Neural cell (in vitro differentiated cells): ENCODE results near the gene P2RY14. TPM values are rescaled to one million over a fixed set of nuclear protein-coding genes. Genes with fewer than 3 reads are reported as not detected.

Source experiments
- H2AFZ ChIP-seq: fragments of 200-600, 300-800 bp; sonication (generic), shearing (Covaris generic); 2 replicates; pipeline ENCODE4 v1.6.0; 2014; ENCODE audit warnings: low read depth, mild to moderate bottlenecking, antibody characterized with exemption, low read length, moderate library complexity
- H3F3A ChIP-seq: fragments of 200-600 bp; shearing (Covaris generic); 2 replicates; pipeline ENCODE4 v1.6.1; 2016; ENCODE audit warnings: mild to moderate bottlenecking, moderate library complexity, mixed read lengths, antibody characterized with exemption, low read length; ENCODE audit not compliant: insufficient read depth, poor library complexity, severe bottlenecking
- H3K27ac ChIP-seq: fragments of 200-600, 300-800 bp; sonication (generic), shearing (Covaris generic); 2 replicates; pipeline ENCODE4 v1.5.1; 2014; ENCODE audit warnings: mild to moderate bottlenecking, low read length, moderate library complexity
- H3K27me3 ChIP-seq: fragments of 300-800, 200-600 bp; sonication (generic), shearing (Covaris generic); 2 replicates; pipeline ENCODE4 v1.6.0; 2014; ENCODE audit warnings: mild to moderate bottlenecking, low read depth, low read length, moderate library complexity; ENCODE audit not compliant: insufficient read depth
- H3K36me3 ChIP-seq: fragments of 300-800, 200-600 bp; sonication (generic), shearing (Covaris generic); 2 replicates; pipeline ENCODE4 v1.5.1; 2014; ENCODE audit warnings: mild to moderate bottlenecking, antibody characterized with exemption, low read length, moderate library complexity; ENCODE audit not compliant: insufficient read depth
- H3K4me2 ChIP-seq: fragments of 300-800, 200-600 bp; sonication (generic), shearing (Covaris generic); 2 replicates; pipeline ENCODE4 v1.6.0; 2014; ENCODE audit warnings: mild to moderate bottlenecking, low read length
- H3K4me3 ChIP-seq: fragments of 300-800, 200-600 bp; sonication (generic), shearing (Covaris generic); 2 replicates; pipeline ENCODE4 v1.5.1; 2014; ENCODE audit warnings: mild to moderate bottlenecking, low read length, moderate library complexity
- H3K79me2 ChIP-seq: fragments of 200-600 bp; shearing (Covaris generic); replicated peaks from 2 replicates; pipeline ENCODE4 v1.6.0; 2014; ENCODE audit warnings: mild to moderate bottlenecking, low read length, moderate library complexity; ENCODE audit not compliant: insufficient read depth
- H3K9ac ChIP-seq: fragments of 300-800, 200-600 bp; sonication (generic), shearing (Covaris generic); 2 replicates; pipeline ENCODE4 v1.6.1; 2016; ENCODE audit warnings: mild to moderate bottlenecking, low read length, mixed read lengths
- H3K9me2 ChIP-seq: fragments of 200-600 bp; shearing (Covaris generic); 2 replicates; pipeline ENCODE4 v1.6.1; 2016; ENCODE audit warnings: mild to moderate bottlenecking, low read length, mixed read lengths; ENCODE audit not compliant: insufficient read depth
- H3K9me3 ChIP-seq: fragments of 200-600, 300-800 bp; sonication (generic), shearing (Covaris generic); 2 replicates; pipeline ENCODE4 v1.6.1; 2016; ENCODE audit warnings: mild to moderate bottlenecking, mixed run types, low read length, moderate library complexity, mixed read lengths
- H4K20me1 ChIP-seq: fragments of 200-600 bp; shearing (Covaris generic); 2 replicates; pipeline ENCODE4 v1.6.1; 2016; ENCODE audit warnings: mild to moderate bottlenecking, mixed run types; ENCODE audit not compliant: insufficient read depth
- EP300 ChIP-seq: fragments of 450-650 bp; conservative IDR thresholded peaks from 2 replicates; pipeline ENCODE4 v1.6.1; 2014; ENCODE audit warnings: antibody characterized with exemption, mild to moderate bottlenecking, moderate library complexity; ENCODE audit not compliant: poor library complexity, severe bottlenecking
- MXI1 ChIP-seq: fragments of 450-650 bp; conservative IDR thresholded peaks from 2 replicates; pipeline ENCODE4 v1.6.1; 2014; ENCODE audit warnings: antibody characterized with exemption, mild to moderate bottlenecking; ENCODE audit not compliant: poor library complexity, severe bottlenecking
- POLR2AphosphoS5 ChIP-seq: IDR thresholded peaks from 2 replicates; pipeline ENCODE4 v1.6.1; 2012
- RAD21 ChIP-seq: fragments of 450-650 bp; conservative IDR thresholded peaks from 2 replicates; pipeline ENCODE4 v1.6.1; 2014; ENCODE audit warnings: antibody characterized with exemption, mild to moderate bottlenecking, moderate library complexity
- SMC3 ChIP-seq: fragments of 450-650 bp; conservative IDR thresholded peaks from 2 replicates; pipeline ENCODE4 v1.6.1; 2014; ENCODE audit warnings: antibody characterized with exemption, mild to moderate bottlenecking, moderate library complexity; ENCODE audit not compliant: poor library complexity
- TAF1 ChIP-seq: IDR thresholded peaks from 2 replicates; pipeline ENCODE4 v1.6.1; 2012; ENCODE audit warnings: low read depth
- polyA plus RNA-seq: library from polyadenylated mRNA; depleted of rRNA; stranded (reverse); fragments of >200 nt; gene quantifications from 2 replicates; pipeline ENCODE4 v1.2.3, GENCODE V29; 2014
- TF ChIP-seq, protein P1 (sequence below): fragments of 450-650 bp; IDR thresholded peaks from 2 replicates; pipeline ENCODE4 v1.5.1; 2014; ENCODE audit warnings: antibody characterized with exemption, mild to moderate bottlenecking, moderate library complexity; ENCODE audit not compliant: poor library complexity, severe bottlenecking
- TF ChIP-seq, protein P2 (sequence below): IDR thresholded peaks from 2 replicates; pipeline ENCODE4 v1.6.1; 2012; ENCODE audit warnings: borderline replicate concordance

The P2RY14 gene
- polyA plus RNA-seq, 1 donor from 2014 or later: not detected

DNA sequence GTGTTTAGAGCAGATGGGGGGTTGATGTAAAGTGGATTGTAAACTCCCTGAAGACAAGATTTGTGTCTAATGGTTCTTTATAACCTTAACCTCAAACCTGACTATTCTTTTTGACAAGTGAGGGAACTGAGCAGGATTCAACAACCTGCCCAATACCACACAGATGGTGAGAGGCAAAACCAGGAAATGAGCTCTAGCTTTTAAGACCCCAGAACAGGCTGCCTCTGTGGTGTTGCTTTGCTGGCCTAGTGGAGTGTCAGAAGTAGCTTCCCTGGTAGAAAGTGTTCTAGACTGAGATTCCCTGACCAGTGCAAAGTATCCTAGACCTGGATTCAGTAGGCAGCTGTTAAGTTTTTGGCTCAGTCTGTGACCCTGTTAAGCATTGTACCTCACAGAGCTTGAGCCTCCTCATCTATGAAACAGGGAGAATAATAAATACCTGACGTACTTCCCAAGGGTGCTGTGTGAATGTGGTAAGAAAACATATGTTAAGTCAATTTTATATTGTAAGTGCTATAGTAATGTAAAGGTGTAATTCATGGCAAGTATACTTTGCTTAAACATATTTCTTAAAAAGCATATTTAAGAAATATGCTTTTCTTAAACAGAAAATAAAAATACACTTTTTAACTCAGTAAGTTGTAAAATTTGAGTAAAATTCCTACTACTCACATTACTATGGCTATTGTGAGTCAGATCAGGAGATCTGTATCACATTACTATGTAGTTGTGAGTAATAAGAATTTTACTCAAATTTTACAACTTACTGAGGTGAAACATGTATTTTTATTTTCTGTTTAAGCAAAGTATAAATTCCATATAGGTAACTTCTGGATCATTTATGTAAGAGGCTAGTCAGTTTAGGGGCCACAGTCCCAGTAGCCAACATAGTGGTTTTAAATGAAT is 29.5 kb upstream of the P2RY14 start:
- peaks cover 3% of the 10 kb centered on the region for H4K20me1 ChIP-seq
- no peaks in the 10 kb centered on the region for H3K9me3 ChIP-seq
- H3K27ac ChIP-seq: no peak overlapping the region
- no peaks in the 10 kb centered on the region for H3K27me3 ChIP-seq
- no peaks in the 10 kb centered on the region for H3K79me2 ChIP-seq
- no peaks in the 10 kb centered on the region for H3K9me2 ChIP-seq
- no peak overlapping the region for H3K4me3 ChIP-seq
- H2AFZ ChIP-seq: no peak overlapping the region
- TF ChIP-seq RAD21: no peak
- H3K36me3 ChIP-seq: no peaks in the 10 kb centered on the region
- H3K4me2 ChIP-seq: no peak overlapping the region
- no peak overlapping the region for H3K9ac ChIP-seq
- H3F3A ChIP-seq: no peaks in the 10 kb centered on the region

GRCh38 chr3:151307131-151307530 is 28.8 kb upstream of the P2RY14 start:
- Histone ChIP-seq H3K9me2 (no peaks in the 10 kb centered on the region), H3K27me3 (no peaks in the 10 kb centered on the region), H2AFZ (no peak overlapping the region), H3K9me3 (no peaks in the 10 kb centered on the region), H3K4me3 (no peak overlapping the region), H3K27ac (no peak overlapping the region), H3K36me3 (no peaks in the 10 kb centered on the region), H3F3A (no peaks in the 10 kb centered on the region), H3K4me2 (no peak overlapping the region), H3K79me2 (no peaks in the 10 kb centered on the region), H3K9ac (no peak overlapping the region), H4K20me1 (peaks cover 2% of the 10 kb centered on the region)
- no peak for TF ChIP-seq MXI1
- no peak for TF ChIP-seq SMC3

GRCh38 chr3:151306168-151306810 is 27.9 kb upstream of the P2RY14 start:
- Histone ChIP-seq H3K4me2 (no peak overlapping the region), H3K27me3 (no peaks in the 10 kb centered on the region), H3F3A (no peaks in the 10 kb centered on the region), H3K4me3 (no peak overlapping the region), H2AFZ (no peak overlapping the region), H3K27ac (no peak overlapping the region), H3K9me2 (no peaks in the 10 kb centered on the region), H3K9ac (no peak overlapping the region), H3K36me3 (no peaks in the 10 kb centered on the region), H4K20me1 (no peaks in the 10 kb centered on the region), H3K9me3 (no peaks in the 10 kb centered on the region), H3K79me2 (no peaks in the 10 kb centered on the region)
- no peak for TF ChIP-seq MXI1
- TF ChIP-seq EP300: no peak
- TF ChIP-seq, protein P1, sequence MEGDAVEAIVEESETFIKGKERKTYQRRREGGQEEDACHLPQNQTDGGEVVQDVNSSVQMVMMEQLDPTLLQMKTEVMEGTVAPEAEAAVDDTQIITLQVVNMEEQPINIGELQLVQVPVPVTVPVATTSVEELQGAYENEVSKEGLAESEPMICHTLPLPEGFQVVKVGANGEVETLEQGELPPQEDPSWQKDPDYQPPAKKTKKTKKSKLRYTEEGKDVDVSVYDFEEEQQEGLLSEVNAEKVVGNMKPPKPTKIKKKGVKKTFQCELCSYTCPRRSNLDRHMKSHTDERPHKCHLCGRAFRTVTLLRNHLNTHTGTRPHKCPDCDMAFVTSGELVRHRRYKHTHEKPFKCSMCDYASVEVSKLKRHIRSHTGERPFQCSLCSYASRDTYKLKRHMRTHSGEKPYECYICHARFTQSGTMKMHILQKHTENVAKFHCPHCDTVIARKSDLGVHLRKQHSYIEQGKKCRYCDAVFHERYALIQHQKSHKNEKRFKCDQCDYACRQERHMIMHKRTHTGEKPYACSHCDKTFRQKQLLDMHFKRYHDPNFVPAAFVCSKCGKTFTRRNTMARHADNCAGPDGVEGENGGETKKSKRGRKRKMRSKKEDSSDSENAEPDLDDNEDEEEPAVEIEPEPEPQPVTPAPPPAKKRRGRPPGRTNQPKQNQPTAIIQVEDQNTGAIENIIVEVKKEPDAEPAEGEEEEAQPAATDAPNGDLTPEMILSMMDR: no peak
- no peak for TF ChIP-seq TAF1
- no peak for TF ChIP-seq SMC3
- TF ChIP-seq, protein P2, sequence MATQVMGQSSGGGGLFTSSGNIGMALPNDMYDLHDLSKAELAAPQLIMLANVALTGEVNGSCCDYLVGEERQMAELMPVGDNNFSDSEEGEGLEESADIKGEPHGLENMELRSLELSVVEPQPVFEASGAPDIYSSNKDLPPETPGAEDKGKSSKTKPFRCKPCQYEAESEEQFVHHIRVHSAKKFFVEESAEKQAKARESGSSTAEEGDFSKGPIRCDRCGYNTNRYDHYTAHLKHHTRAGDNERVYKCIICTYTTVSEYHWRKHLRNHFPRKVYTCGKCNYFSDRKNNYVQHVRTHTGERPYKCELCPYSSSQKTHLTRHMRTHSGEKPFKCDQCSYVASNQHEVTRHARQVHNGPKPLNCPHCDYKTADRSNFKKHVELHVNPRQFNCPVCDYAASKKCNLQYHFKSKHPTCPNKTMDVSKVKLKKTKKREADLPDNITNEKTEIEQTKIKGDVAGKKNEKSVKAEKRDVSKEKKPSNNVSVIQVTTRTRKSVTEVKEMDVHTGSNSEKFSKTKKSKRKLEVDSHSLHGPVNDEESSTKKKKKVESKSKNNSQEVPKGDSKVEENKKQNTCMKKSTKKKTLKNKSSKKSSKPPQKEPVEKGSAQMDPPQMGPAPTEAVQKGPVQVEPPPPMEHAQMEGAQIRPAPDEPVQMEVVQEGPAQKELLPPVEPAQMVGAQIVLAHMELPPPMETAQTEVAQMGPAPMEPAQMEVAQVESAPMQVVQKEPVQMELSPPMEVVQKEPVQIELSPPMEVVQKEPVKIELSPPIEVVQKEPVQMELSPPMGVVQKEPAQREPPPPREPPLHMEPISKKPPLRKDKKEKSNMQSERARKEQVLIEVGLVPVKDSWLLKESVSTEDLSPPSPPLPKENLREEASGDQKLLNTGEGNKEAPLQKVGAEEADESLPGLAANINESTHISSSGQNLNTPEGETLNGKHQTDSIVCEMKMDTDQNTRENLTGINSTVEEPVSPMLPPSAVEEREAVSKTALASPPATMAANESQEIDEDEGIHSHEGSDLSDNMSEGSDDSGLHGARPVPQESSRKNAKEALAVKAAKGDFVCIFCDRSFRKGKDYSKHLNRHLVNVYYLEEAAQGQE: no peak
- no peak for TF ChIP-seq POLR2AphosphoS5
- no peak for TF ChIP-seq RAD21
